H1 (cell line): Measurements from ENCODE around the gene CLIP4. TPM values are rescaled to one million over a fixed set of nuclear protein-coding genes. Genes with fewer than 3 reads are reported as not detected.

Source experiments
- CTCF ChIA-PET: fragments of 300-600 bp; sonication (Branson Sonifier 250); formaldehyde crosslinking; loops from one replicate; lab custom pipeline; 2021; ENCODE audit not compliant: partially characterized antibody; lab: Charles Lee
- POLR2A ChIA-PET: fragments of 300-600 bp; sonication (Branson Sonifier 250); formaldehyde crosslinking; loops from one replicate; lab custom pipeline; 2021; ENCODE audit warnings: inconsistent platforms; ENCODE audit not compliant: partially characterized antibody; lab: Charles Lee
- DNase-seq, 2 experiments: peaks; one replicate each; pipeline versions ENCODE4 v3.0.0 to v3.0.0-alpha.2; 2010 to 2022; ENCODE audit warnings: low spot score in 2 of 2, low read depth in 1 of 2, mixed read lengths in 1 of 2
- FAIRE-seq: peaks from 2 replicates; lab custom pipeline; 2011; peaks lifted over from hg19 to GRCh38; lab: Jason Lieb, UNC
- H2AFZ ChIP-seq: 2 replicates; pipeline ENCODE4 v1.8.1; 2012; ENCODE audit warnings: low read length, inconsistent platforms
- H2AK5ac ChIP-seq: 2 replicates; pipeline ENCODE4 v1.6.1; 2013; ENCODE audit warnings: low read depth, low read length
- H2BK120ac ChIP-seq: replicated peaks from 2 replicates; pipeline ENCODE3; 2013; ENCODE audit warnings: low read depth, low read length, inconsistent platforms
- H2BK12ac ChIP-seq: 2 replicates; pipeline ENCODE4 v1.6.1; 2013; ENCODE audit warnings: low read depth, low read length
- H2BK15ac ChIP-seq: 2 replicates; pipeline ENCODE4 v1.6.1; 2013; ENCODE audit warnings: low read length
- H2BK20ac ChIP-seq: 2 replicates; pipeline ENCODE4 v1.6.1; 2013; ENCODE audit warnings: low read length
- H2BK5ac ChIP-seq: 2 replicates; pipeline ENCODE4 v1.6.1; 2013; ENCODE audit warnings: low read depth, low read length
- H3K14ac ChIP-seq: 2 replicates; pipeline ENCODE4 v1.6.1; 2013; ENCODE audit warnings: inconsistent platforms; ENCODE audit not compliant: insufficient read length
- H3K18ac ChIP-seq: 2 replicates; pipeline ENCODE4 v1.6.1; 2013; ENCODE audit warnings: low read length; ENCODE audit errors: extremely low read depth
- H3K23ac ChIP-seq: 2 replicates; pipeline ENCODE4 v1.6.1; 2013; ENCODE audit warnings: inconsistent platforms; ENCODE audit not compliant: insufficient read length
- H3K23me2 ChIP-seq: 2 replicates; pipeline ENCODE4 v1.6.1; 2013; ENCODE audit warnings: low read depth, low read length
- H3K27ac ChIP-seq: 2 replicates; pipeline ENCODE4 v1.6.1; 2011; ENCODE audit warnings: low read depth, low read length, inconsistent platforms
- H3K27me3 ChIP-seq, 4 experiments: replicated peaks in 1 of 4; 1 replicate in 1 of 4; 2 replicates in 3 of 4; pipeline versions ENCODE4 v1.6.1 to v1.8.1; 2011 to 2013; ENCODE audit warnings: low read length in 3 of 4, mild to moderate bottlenecking in 3 of 4, inconsistent platforms in 2 of 4, mixed read lengths in 2 of 4, moderate library complexity in 1 of 4; ENCODE audit not compliant: control insufficient read depth in 3 of 4, insufficient read depth in 3 of 4; ENCODE audit errors: extremely low read depth in 1 of 4
- H3K36me3 ChIP-seq, 4 experiments: 2 replicates each; pipeline versions ENCODE4 v1.6.1 to v1.8.1; 2011 to 2013; ENCODE audit warnings: mild to moderate bottlenecking in 4 of 4, low read length in 3 of 4, moderate library complexity in 2 of 4, control low read depth in 1 of 4, inconsistent platforms in 1 of 4; ENCODE audit not compliant: insufficient read depth in 4 of 4, control insufficient read depth in 2 of 4
- H3K4ac ChIP-seq: replicated peaks from 2 replicates; pipeline ENCODE3; 2013; ENCODE audit warnings: low read length, low read depth, mixed read lengths, inconsistent platforms; ENCODE audit not compliant: insufficient read length
- H3K4me1 ChIP-seq, 4 experiments: replicated peaks in 1 of 4; 1 replicate in 1 of 4; 2 replicates in 3 of 4; pipeline versions ENCODE4 v1.6.1 to v1.8.1; 2011 to 2013; ENCODE audit warnings: low read length in 3 of 4, inconsistent platforms in 2 of 4, mixed read lengths in 1 of 4; ENCODE audit not compliant: insufficient read depth in 4 of 4, control insufficient read depth in 3 of 4
- H3K4me2 ChIP-seq, 2 experiments: 2 replicates each; pipeline versions ENCODE4 v1.6.1 to v1.8.1; 2011 to 2013; ENCODE audit warnings: low read depth in 2 of 2, low read length in 2 of 2, control low read depth in 1 of 2, inconsistent platforms in 1 of 2, mild to moderate bottlenecking in 1 of 2; ENCODE audit not compliant: insufficient read depth in 1 of 2
- H3K4me3 ChIP-seq, 4 experiments: fragments of 200-600, 300-600 bp in 1 of 4; sonication (generic), shearing (Covaris generic), sonication (Bioruptor Twin) in 1 of 4; 2 replicates each; pipeline versions ENCODE4 v1.5.1 to v1.8.1; 2011 to 2016; ENCODE audit warnings: low read length in 4 of 4, low read depth in 3 of 4, control low read depth in 2 of 4, inconsistent platforms in 2 of 4, mild to moderate bottlenecking in 2 of 4, mixed read lengths in 1 of 4, moderate library complexity in 1 of 4; ENCODE audit not compliant: insufficient read depth in 2 of 4; ENCODE audit errors: extremely low read depth in 1 of 4
- H3K56ac ChIP-seq: replicated peaks from 2 replicates; pipeline ENCODE3; 2013; ENCODE audit warnings: low read depth, mild to moderate bottlenecking, mixed read lengths, low read length, inconsistent platforms; ENCODE audit not compliant: insufficient read length
- H3K79me1 ChIP-seq: 2 replicates; pipeline ENCODE4 v1.6.1; 2013; ENCODE audit warnings: low read depth, low read length, control low read depth
- H3K79me2 ChIP-seq, 2 experiments: 2 replicates each; pipeline versions ENCODE4 v1.6.1 to v1.8.1; 2012 to 2013; ENCODE audit warnings: low read length in 2 of 2, mild to moderate bottlenecking in 2 of 2, inconsistent platforms in 1 of 2; ENCODE audit not compliant: insufficient read depth in 2 of 2, control insufficient read depth in 1 of 2
- H3K9ac ChIP-seq, 4 experiments: replicated peaks in 1 of 4; 1 replicate in 1 of 4; 2 replicates in 3 of 4; pipeline versions ENCODE4 v1.6.1 to v1.8.1; 2011 to 2013; ENCODE audit warnings: low read depth in 3 of 4, low read length in 3 of 4, control low read depth in 2 of 4, mild to moderate bottlenecking in 2 of 4, moderate library complexity in 2 of 4, inconsistent platforms in 1 of 4; ENCODE audit errors: extremely low read depth in 1 of 4
- H3K9me3 ChIP-seq, 2 experiments: 2 replicates each; pipeline versions ENCODE4 v1.6.1 to v1.8.1; 2012 to 2013; ENCODE audit warnings: mild to moderate bottlenecking in 2 of 2, moderate library complexity in 2 of 2, control low read depth in 1 of 2, inconsistent platforms in 1 of 2, low read depth in 1 of 2, low read length in 1 of 2, mixed read lengths in 1 of 2; ENCODE audit not compliant: insufficient read depth in 2 of 2
- H4K20me1 ChIP-seq, 2 experiments: replicated peaks in 1 of 2; 2 replicates each; pipeline versions ENCODE3 to v1.8.1; 2011 to 2013; ENCODE audit warnings: inconsistent platforms in 2 of 2, low read length in 2 of 2, mild to moderate bottlenecking in 1 of 2; ENCODE audit not compliant: insufficient read depth in 2 of 2, control insufficient read depth in 1 of 2
- H4K5ac ChIP-seq: 2 replicates; pipeline ENCODE4 v1.6.1; 2013; ENCODE audit warnings: low read length, low read depth, mixed read lengths, inconsistent platforms; ENCODE audit not compliant: insufficient read length
- H4K8ac ChIP-seq: 2 replicates; pipeline ENCODE4 v1.8.0; 2013; ENCODE audit warnings: mild to moderate bottlenecking, moderate library complexity, low read length, inconsistent platforms; ENCODE audit not compliant: insufficient read depth; ENCODE audit errors: extremely low read depth
- H4K91ac ChIP-seq: replicated peaks from 2 replicates; pipeline ENCODE3; 2013; ENCODE audit warnings: low read length, mixed read lengths, inconsistent platforms; ENCODE audit not compliant: insufficient read length
- CBX8 ChIP-seq: fragments of 300-800, 300-1000 bp; sonication (generic); IDR thresholded peaks from 2 replicates; pipeline ENCODE4 v1.7.1; 2016; ENCODE audit warnings: low read depth, low read length, borderline replicate concordance
- CTBP2 ChIP-seq: IDR thresholded peaks from 2 replicates; pipeline ENCODE4 v1.7.0; 2011; ENCODE audit warnings: borderline replicate concordance, mild to moderate bottlenecking, moderate library complexity, mixed read lengths, low read length; ENCODE audit not compliant: insufficient read depth, insufficient read length
- FOSL1 ChIP-seq: IDR thresholded peaks from 2 replicates; pipeline ENCODE4 v1.6.1; 2011; ENCODE audit warnings: mild to moderate bottlenecking, low read depth, low read length, moderate library complexity; ENCODE audit not compliant: insufficient read depth
- JUND ChIP-seq: IDR thresholded peaks from 2 replicates; pipeline ENCODE4 v1.6.1; 2011; ENCODE audit warnings: mild to moderate bottlenecking, improper control_type of control experiment, low read length
- SP1 ChIP-seq: IDR thresholded peaks from 2 replicates; pipeline ENCODE4 v1.6.1; 2011; ENCODE audit warnings: low read depth, low read length
- SP4 ChIP-seq: IDR thresholded peaks from 2 replicates; pipeline ENCODE4 v1.6.1; 2012; ENCODE audit warnings: low read length, inconsistent platforms
- WGBS, 2 experiments: shearing (Covaris generic) in 1 of 2; methylation state at CpG; one replicate each; pipeline versions ENCODE4 v1.1.6 to v1.1.7; 2013 to 2015; ENCODE audit warnings: low lambda C conversion rate in 2 of 2, mixed read lengths in 2 of 2, inconsistent platforms in 1 of 2, low coverage in 1 of 2, missing lambda C conversion rate in 1 of 2; ENCODE audit not compliant: insufficient replicate concordance in 2 of 2, insufficient coverage in 1 of 2, insufficient read length in 1 of 2; ENCODE audit errors: extremely low coverage in 1 of 2, missing lambda C conversion rate in 1 of 2; 5-methylcytosine and 5-hydroxymethylcytosine counted together
- polyA plus RNA-seq, 7 experiments: library from polyadenylated mRNA; depleted of rRNA in 3 of 7; stranded (reverse) in 5 of 7; unstranded in 2 of 7; fragments of >200 nt in 5 of 7; fragments of 200-250 nt in 2 of 7; gene quantifications; 1 replicate in 5 of 7; 2 replicates in 1 of 7; 4 replicates in 1 of 7; pipeline versions ENCODE4 v1.2.1 to v1.2.3, GENCODE V29; 2011 to 2013; ENCODE audit warnings: missing spikeins in 2 of 7, mixed read lengths in 2 of 7
- total RNA-seq: library from RNA; stranded (reverse); fragmentation: NEBNext Ultra II Directional; extraction: Animal tissue kit (Norgen Biotek cat#: 25700); gene quantifications from 2 replicates; pipeline ENCODE4 v1.2.1, GENCODE V29; 2021

Gene CLIP4
- total and polyA plus RNA-seq, 2 of the 8 experiments (the other 6 are each of a cell fraction or from before 2014, with no cell fraction given): 0.08 to 0.09 TPM

DNA sequence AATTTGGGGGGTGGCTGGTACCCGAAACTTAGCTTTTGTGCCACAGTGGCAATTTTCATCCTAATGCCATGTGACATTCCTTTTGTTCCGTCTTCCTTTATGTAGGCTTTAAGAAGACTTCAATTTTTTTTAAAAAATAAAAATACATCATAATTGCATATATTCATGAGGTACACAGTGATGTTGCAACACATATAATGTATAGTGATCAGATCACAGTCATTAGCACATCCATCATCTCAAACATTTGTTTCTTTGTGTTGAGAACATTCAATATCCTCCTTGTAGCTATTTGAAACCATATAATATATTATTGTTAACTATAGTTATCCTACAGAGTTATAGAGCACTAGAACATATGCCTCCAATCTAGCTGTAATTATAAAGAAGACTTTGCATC, 6.0 kb upstream of the CLIP4 start:
- H3K27ac ChIP-seq: no peak overlapping the region
- no peak overlapping the region for H2BK20ac ChIP-seq
- H4K8ac ChIP-seq: no peak overlapping the region
- H3K23ac ChIP-seq: no peak overlapping the region
- FAIRE-seq: no peak
- DNase-seq: no peak
- peaks cover 8 to 17% (median 13%) of the 10 kb centered on the region in 4 experiments for H3K27me3 ChIP-seq
- ChIA-PET POLR2A (no interaction called here), CTCF (no interaction called here)
- H2AFZ ChIP-seq: no peak overlapping the region
- H2BK12ac ChIP-seq: no peak overlapping the region
- H3K56ac ChIP-seq: no peak overlapping the region
- H3K36me3 ChIP-seq: no peaks in the 10 kb centered on the region
- no peak overlapping the region for H3K4ac ChIP-seq
- no peaks in the 10 kb centered on the region for H3K23me2 ChIP-seq
- H2AK5ac ChIP-seq: no peak overlapping the region
- no peak overlapping the region for H2BK15ac ChIP-seq
- no peaks in the 10 kb centered on the region for H4K20me1 ChIP-seq
- H3K9me3 ChIP-seq: no peaks in the 10 kb centered on the region
- H3K9ac ChIP-seq: no peak overlapping the region
- H3K4me1 ChIP-seq: no peaks in the 10 kb centered on the region
- WGBS, 2 experiments: 93% methylated on average over 2 of the region's 2 CpGs; no CpG with 5 or more reads in 1 of the 2 experiments
- H3K14ac ChIP-seq: no peak overlapping the region
- no peak overlapping the region for H2BK5ac ChIP-seq
- H3K18ac ChIP-seq: no peak overlapping the region
- H2BK120ac ChIP-seq: no peak overlapping the region
- H3K79me1 ChIP-seq: no peaks in the 10 kb centered on the region
- no peak overlapping the region for H4K91ac ChIP-seq
- H3K4me3 ChIP-seq: no peak overlapping the region
- no peaks in the 10 kb centered on the region for H3K79me2 ChIP-seq
- TF ChIP-seq CBX8 (no peak), SP1 (no peak), CTBP2 (no peak), FOSL1 (no peak), JUND (no peak), SP4 (no peak)
- H3K4me2 ChIP-seq: no peak overlapping the region
- no peak overlapping the region for H4K5ac ChIP-seq
